Ishikawa (cell line): ENCODE measurements around the gene WDR75.

ENCODE experiments used
- CEBPB ChIP-seq: IDR thresholded peaks from 2 replicates; pipeline ENCODE4 v1.6.1; 2012
- CREB1 ChIP-seq: IDR thresholded peaks from 2 replicates; pipeline ENCODE4 v1.6.1; 2012; ENCODE audit warnings: low read depth
- EGR1 ChIP-seq: IDR thresholded peaks from 2 replicates; pipeline ENCODE4 v1.6.1; 2012
- EP300 ChIP-seq: IDR thresholded peaks from 2 replicates; pipeline ENCODE4 v1.6.1; 2012; ENCODE audit warnings: borderline replicate concordance
- FOXM1 ChIP-seq: IDR thresholded peaks from 2 replicates; pipeline ENCODE4 v1.6.1; 2012; ENCODE audit warnings: low read depth, borderline replicate concordance
- MAX ChIP-seq: IDR thresholded peaks from 2 replicates; pipeline ENCODE4 v1.6.1; 2012
- NFIC ChIP-seq: IDR thresholded peaks from 2 replicates; pipeline ENCODE4 v1.6.1; 2012
- RAD21 ChIP-seq: IDR thresholded peaks from 2 replicates; pipeline ENCODE4 v1.6.1; 2012; ENCODE audit warnings: low read depth
- REST ChIP-seq: IDR thresholded peaks from 2 replicates; pipeline ENCODE4 v1.6.1; 2012; ENCODE audit warnings: low read depth, mild to moderate bottlenecking
- TAF1 ChIP-seq: IDR thresholded peaks from 2 replicates; pipeline ENCODE4 v1.6.1; 2012; ENCODE audit warnings: low read depth, mild to moderate bottlenecking
- TCF12 ChIP-seq: IDR thresholded peaks from 2 replicates; pipeline ENCODE4 v1.6.1; 2012; ENCODE audit warnings: low read depth
- TEAD4 ChIP-seq: IDR thresholded peaks from 2 replicates; pipeline ENCODE4 v1.6.1; 2012
- USF1 ChIP-seq: IDR thresholded peaks from 2 replicates; pipeline ENCODE4 v1.6.1; 2012
- YY1 ChIP-seq: IDR thresholded peaks from 2 replicates; pipeline ENCODE4 v1.6.1; 2012; ENCODE audit warnings: low read depth
- ZBTB7A ChIP-seq: IDR thresholded peaks from 2 replicates; pipeline ENCODE4 v1.6.1; 2012; ENCODE audit warnings: low read depth

WDR75 gene

GRCh38 chr2:189522435-189523151 is 81.3 kb downstream of the WDR75 start:
- no peak for TF ChIP-seq NFIC
- no peak for TF ChIP-seq MAX
- TF ChIP-seq CEBPB: no peak
- no peak for TF ChIP-seq TCF12
- TF ChIP-seq RAD21: no peak
- no peak for TF ChIP-seq EGR1
- no peak for TF ChIP-seq ZBTB7A
- TF ChIP-seq REST: no peak
- TF ChIP-seq USF1: no peak
- TF ChIP-seq CREB1: no peak
- no peak for TF ChIP-seq TEAD4
- no peak for TF ChIP-seq EP300
- no peak for TF ChIP-seq TAF1
- no peak for TF ChIP-seq YY1
- TF ChIP-seq FOXM1: no peak

- no peak for TF ChIP-seq CREB1
- TF ChIP-seq EGR1: no peak
- no peak for TF ChIP-seq NFIC
Observed at GRCh38 chr2:189524746-189525145, 83.5 kb downstream of the WDR75 start.
